ENCODE data around the gene IGFBP5.

- no peak for TF ChIP-seq EZH2 (IDR thresholded peaks at IDR 0.05)
- TF ChIP-seq POLR2AphosphoS5 (IDR thresholded peaks at IDR 0.05; ENCODE audit: low read depth, low read length): no peak
- TF ChIP-seq CTCF (IDR thresholded peaks at IDR 0.05 in 2 of 3, conservative IDR thresholded peaks at IDR 0.05 in 1 of 3; ENCODE audit: borderline replicate concordance in 1 of 3, insufficient read depth in 1 of 3, low read depth in 2 of 3, low read length in 2 of 3): no peak
- no peak for TF ChIP-seq TCF7L2 (IDR thresholded peaks at IDR 0.05; ENCODE audit: borderline replicate concordance, extremely low read depth, insufficient read depth, insufficient read length)
- no peak for TF ChIP-seq POLR2A (IDR thresholded peaks at IDR 0.05; ENCODE audit: borderline replicate concordance, extremely low read depth, insufficient read depth, insufficient read length)
- TF ChIP-seq ZFX (IDR thresholded peaks at IDR 0.05): no peak
- no peak for TF ChIP-seq YY1 (IDR thresholded peaks at IDR 0.05; ENCODE audit: extremely low read depth, insufficient replicate concordance, low read depth, low read length)
Measured at GRCh38 chr2:216680951-216681629, 14.3 kb downstream of the IGFBP5 start.
